ENCODE data around the gene TRAF1. TPM values are rescaled to one million over a fixed set of nuclear protein-coding genes. Genes with fewer than 3 reads are reported as not detected.

TRAF1 gene
- total and polyA plus RNA-seq, 2 of the 13 experiments (the other 11 are each of a cell fraction or from before 2014, with no cell fraction given) = 0.44 to 1.0 TPM

GRCh38 chr9:120970244-120970643, 43.6 kb upstream of the TRAF1 start:
- DNase-seq (ENCODE audit: low spot score) = peak; percentile 20
- no peak overlapping the region for H3K4me3 ChIP-seq (replicated peaks in 1 of 3; ENCODE audit: insufficient read depth in 1 of 3, low read depth in 2 of 3, low read length in 3 of 3)
- TF ChIP-seq THAP11 (CRISPR knock-in tag; IDR thresholded peaks at IDR 0.05) (no peak), SP4 (CRISPR knock-in tag; IDR thresholded peaks at IDR 0.05) (no peak), ZNF142 (CRISPR knock-in tag; IDR thresholded peaks at IDR 0.05) (no peak), NRL (CRISPR knock-in tag; IDR thresholded peaks at IDR 0.05; ENCODE audit: borderline replicate concordance) (no peak), XRCC5 (optimal IDR thresholded peaks at IDR 0.05; ENCODE audit: low read length) (no peak), ZNF713 (CRISPR knock-in tag; IDR thresholded peaks at IDR 0.05) (no peak), ZBTB37 (CRISPR knock-in tag; IDR thresholded peaks at IDR 0.05) (no peak), PRPF4 (IDR thresholded peaks at IDR 0.05; ENCODE audit: low read depth, low read length, poor library complexity, severe bottlenecking) (no peak), ZFP82 (CRISPR knock-in tag; IDR thresholded peaks at IDR 0.05; ENCODE audit: borderline replicate concordance) (no peak), PHF20 (CRISPR knock-in tag; IDR thresholded peaks at IDR 0.05) (no peak), ZNF10 (CRISPR knock-in tag; IDR thresholded peaks at IDR 0.05; ENCODE audit: borderline replicate concordance, low read depth) (no peak), ZSCAN25 (CRISPR knock-in tag; IDR thresholded peaks at IDR 0.05) (no peak), SAFB2 (CRISPR knock-in tag; IDR thresholded peaks at IDR 0.05; ENCODE audit: borderline replicate concordance, low read depth) (no peak), ZNF326 (CRISPR knock-in tag; IDR thresholded peaks at IDR 0.05; ENCODE audit: borderline replicate concordance) (no peak), ADNP (CRISPR knock-in tag; IDR thresholded peaks at IDR 0.05) (no peak), ZNF672 (CRISPR knock-in tag; IDR thresholded peaks at IDR 0.05) (no peak), ZNF7 (CRISPR knock-in tag; IDR thresholded peaks at IDR 0.05) (no peak), E2F5 (CRISPR knock-in tag; conservative IDR thresholded peaks at IDR 0.05) (no peak), AKAP8 (CRISPR knock-in tag; IDR thresholded peaks at IDR 0.05) (no peak), PAWR (CRISPR knock-in tag; IDR thresholded peaks at IDR 0.05; ENCODE audit: borderline replicate concordance) (no peak)

More at GRCh38 chr9:120970244-120970643, 43.6 kb upstream of the TRAF1 start:
- Histone ChIP-seq H3K36me3 (replicated peaks in 1 of 2; ENCODE audit: control insufficient read depth in 1 of 2, insufficient read depth in 2 of 2, low read length in 2 of 2) (peaks cover 14 to 42% of the 10 kb centered on the region in 2 experiments), H3K79me2 (ENCODE audit: insufficient read depth, low read length) (no peaks in the 10 kb centered on the region), H3K27ac (ENCODE audit: extremely low read length, insufficient read depth, low read length) (no peak overlapping the region), H3K27me3 (ENCODE audit: control insufficient read depth in 1 of 2, insufficient read depth in 2 of 2, low read length in 2 of 2) (no peaks in the 10 kb centered on the region), H3K4me1 (ENCODE audit: insufficient read depth, low read length) (peaks cover 13% of the 10 kb centered on the region), H2AFZ (ENCODE audit: low read length) (no peak overlapping the region), H4K20me1 (ENCODE audit: insufficient read depth, low read length) (no peaks in the 10 kb centered on the region), H3K4me2 (ENCODE audit: low read depth, low read length) (no peak overlapping the region), H3K9ac (ENCODE audit: insufficient read depth, low read depth, low read length) (no peak overlapping the region), H3K9me3 (ENCODE audit: low read length) (no peaks in the 10 kb centered on the region)
- ChIA-PET CTCF (ENCODE audit: low intra/inter-chr PET ratio, low total read pairs) (no interaction called here), POLR2A (no interaction called here)
- 58% methylated on average over 3 of the region's 3 CpGs for WGBS (ENCODE audit: low lambda C conversion rate)
- in situ Hi-C loops (cut with HindIII; ENCODE audit: extremely low pct_ligation_motif_present, low pct_unique_long_range_greater_than_20kb) = no loop called here
- ATAC-seq (peak; percentile 69), FAIRE-seq (no peak)
- no TSS peak for BruUV-seq (replicated peaks)
- intact Hi-C loops (cut with micrococcal nuclease; ENCODE audit: unreplicated experiment) = no loop called here

All from HepG2 (cell line).